Duodenal mucosa (tissue), 2 donors: ENCODE measurements around the gene OPTN.
"Not testable (repeated sequence)": the region's sequence is repeated elsewhere in the genome, so short reads cannot be mapped to it uniquely, and the experiment has no call there.

Experiments
- H3K27ac ChIP-seq: one replicate; pipeline ENCODE4 v1.7.0; 2013; ENCODE audit warnings: low read depth, low read length
- H3K27me3 ChIP-seq, 2 donors: one replicate each; pipeline ENCODE4 v1.7.0; 2013; ENCODE audit warnings: low read length in 2 of 2, control low read depth in 1 of 2; ENCODE audit not compliant: insufficient read depth in 2 of 2, control insufficient read depth in 1 of 2
- H3K36me3 ChIP-seq, 2 donors: one replicate each; pipeline ENCODE4 v1.7.0; 2013; ENCODE audit warnings: low read length in 2 of 2, control low read depth in 1 of 2; ENCODE audit not compliant: insufficient read depth in 2 of 2, control insufficient read depth in 1 of 2
- H3K4me1 ChIP-seq, 2 donors: one replicate each; pipeline ENCODE4 v1.7.0; 2013; ENCODE audit warnings: low read length in 2 of 2, control low read depth in 1 of 2; ENCODE audit not compliant: insufficient read depth in 2 of 2, control insufficient read depth in 1 of 2
- H3K4me3 ChIP-seq, 2 donors: one replicate each; pipeline ENCODE4 v1.7.0; 2013; ENCODE audit warnings: low read length in 2 of 2, low read depth in 1 of 2
- H3K9ac ChIP-seq, 2 donors: one replicate each; pipeline ENCODE4 v1.7.0; 2013; ENCODE audit warnings: low read length in 2 of 2, low read depth in 1 of 2
- H3K9me3 ChIP-seq, 2 donors: one replicate each; pipeline ENCODE4 v1.7.0; 2013; ENCODE audit warnings: low read length in 2 of 2, control low read depth in 1 of 2; ENCODE audit not compliant: control insufficient read depth in 1 of 2

The OPTN gene

DNA sequence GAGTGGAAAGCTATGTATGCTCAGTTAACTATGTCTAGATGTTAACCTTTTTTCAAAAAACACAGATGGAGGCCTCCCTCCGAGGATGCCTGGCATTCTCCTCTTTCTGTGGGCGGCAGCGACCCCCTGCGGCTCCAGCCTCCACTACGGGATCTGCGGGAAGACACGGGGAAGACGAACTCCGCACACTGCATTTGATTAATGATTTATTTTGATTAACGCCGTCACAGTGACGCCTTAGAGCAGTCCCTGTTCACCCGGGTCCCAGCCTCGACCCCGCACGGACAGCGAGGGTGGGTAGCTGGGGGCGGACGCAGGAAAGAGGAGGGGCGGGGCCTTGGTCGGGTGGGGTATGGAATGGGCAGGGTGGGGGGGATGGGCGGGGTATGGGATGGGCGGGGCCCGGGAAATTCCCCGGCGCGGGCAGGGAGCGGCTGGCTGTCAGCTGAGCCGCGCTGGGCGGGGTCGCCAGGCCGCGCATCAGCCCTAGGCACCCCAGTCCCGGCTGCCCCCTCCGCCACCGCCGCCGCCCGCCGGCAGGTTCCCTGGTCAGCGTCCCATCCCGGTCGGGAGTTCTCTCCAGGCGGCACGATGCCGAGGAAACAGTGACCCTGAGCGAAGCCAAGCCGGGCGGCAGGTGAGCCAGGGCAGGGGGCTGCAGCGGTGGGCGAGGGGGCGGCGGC is at the start of gene OPTN:
TSS of gene OPTN (plus strand) at position 498 of the 683 bp plus-strand sequence. CDS start 8,960 bp downstream, outside the sequence.
- H3K4me3 ChIP-seq: peak within 1 kb of the TSS; percentile 79 to 95
- no peaks in the 10 kb centered on the region for H3K27me3 ChIP-seq
- no peaks in the 10 kb centered on the region for H3K9me3 ChIP-seq
- peak within 1 kb of the TSS; percentile 91 for H3K27ac ChIP-seq
- peak within 1 kb of the TSS; percentile 84 to 94 for H3K9ac ChIP-seq
- H3K36me3 ChIP-seq: peaks cover 0 to 3% of the 10 kb centered on the region in 2 donors
- H3K4me1 ChIP-seq: peaks cover 12 to 22% of the 10 kb centered on the region in 2 donors

DNA sequence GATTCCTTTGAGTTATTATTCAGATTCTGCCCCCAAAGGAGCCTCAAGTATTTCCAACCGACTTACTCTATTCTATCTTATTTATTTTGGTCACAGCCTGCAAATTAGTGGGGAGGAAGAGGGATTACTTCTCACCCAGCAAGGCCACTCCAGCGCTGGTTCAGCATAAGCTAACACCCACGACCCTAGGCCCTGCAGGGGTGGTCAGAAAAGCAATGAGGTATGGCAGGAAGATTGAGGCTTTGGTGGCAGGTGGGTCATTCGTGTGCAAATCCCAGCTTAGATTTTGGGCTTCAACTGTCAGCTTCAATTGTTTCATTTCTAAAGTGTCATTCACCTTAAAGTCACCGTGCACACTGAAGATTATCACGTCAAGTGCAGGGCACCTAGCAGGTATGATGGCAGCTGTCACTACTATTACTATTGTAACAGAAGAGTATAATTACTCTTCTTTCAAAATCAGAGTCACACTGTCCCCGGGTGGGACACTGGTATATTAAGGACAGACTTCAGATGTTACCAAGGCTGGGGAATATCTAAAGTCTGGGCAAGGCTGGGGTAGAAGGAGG is 48.8 kb upstream of the OPTN start:
- no peak overlapping the region for H3K27ac ChIP-seq

DNA sequence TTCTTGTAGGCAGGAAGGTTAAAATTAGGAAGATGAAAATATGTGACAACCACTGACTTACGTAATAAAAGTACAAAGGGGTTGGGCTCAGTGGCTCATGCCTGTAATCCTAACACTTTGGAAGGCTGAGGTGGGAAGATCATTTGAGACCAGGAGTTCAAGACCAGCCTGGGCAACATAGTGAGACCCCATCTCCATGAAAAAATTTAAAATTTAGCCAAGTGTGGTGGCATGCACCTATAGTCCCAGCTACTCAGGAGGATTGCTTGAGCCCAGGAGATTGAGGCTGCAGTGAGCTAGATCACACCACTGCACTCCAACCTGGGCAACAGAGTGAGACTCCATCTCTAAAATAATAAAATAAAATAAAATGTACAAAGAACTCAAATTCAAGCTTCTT is 46.8 kb upstream of the OPTN start:
- H3K4me3 ChIP-seq: not testable (repeated sequence)

More for the DNA sequence above, 48.8 kb upstream of the OPTN start:
- no peaks in the 10 kb centered on the region for H3K9me3 ChIP-seq
- peaks cover 0 to 6% of the 10 kb centered on the region in 2 donors for H3K27me3 ChIP-seq
- no peaks in the 10 kb centered on the region for H3K4me1 ChIP-seq
- H3K9ac ChIP-seq: no peak overlapping the region
- H3K4me3 ChIP-seq: no peak overlapping the region
- no peaks in the 10 kb centered on the region for H3K36me3 ChIP-seq

DNA sequence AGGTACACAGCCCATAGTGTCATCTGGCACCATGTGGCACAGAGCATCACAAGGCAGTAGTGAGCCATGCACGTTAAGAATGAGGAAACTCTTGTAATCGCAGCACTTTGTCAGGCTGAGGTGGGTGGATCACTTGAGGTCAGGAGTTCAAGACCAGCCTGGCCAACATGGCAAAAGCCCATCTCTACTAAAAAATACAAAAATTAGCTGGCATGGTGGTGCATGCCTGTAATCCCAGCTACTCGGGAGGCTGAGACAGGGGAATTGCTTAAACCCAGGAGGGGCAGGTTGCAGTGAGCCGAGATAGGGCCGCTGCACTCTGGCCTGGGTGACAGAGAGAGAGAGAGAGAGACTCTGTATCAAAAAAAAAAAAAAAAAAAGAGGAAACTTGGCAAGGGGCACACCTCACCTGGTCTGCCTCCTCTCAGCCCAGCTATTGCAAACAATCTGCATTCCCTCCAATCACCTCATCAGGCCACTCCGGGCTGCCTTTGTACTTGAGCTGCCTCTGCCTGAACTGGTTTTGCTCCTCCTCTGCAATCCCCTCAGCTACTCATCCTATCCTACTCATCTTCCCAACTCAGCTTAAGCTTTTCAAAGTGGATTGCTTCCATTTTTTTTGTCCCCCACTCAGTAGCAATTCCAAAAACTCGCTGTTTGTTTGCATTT is 46.0 kb upstream of the OPTN start:
- H3K4me3 ChIP-seq: no peak overlapping the region
- H3K9me3 ChIP-seq: no peaks in the 10 kb centered on the region
- no peak overlapping the region for H3K9ac ChIP-seq
- peaks cover 0 to 8% of the 10 kb centered on the region in 2 donors for H3K27me3 ChIP-seq
- no peaks in the 10 kb centered on the region for H3K4me1 ChIP-seq
- H3K36me3 ChIP-seq: no peaks in the 10 kb centered on the region
- H3K27ac ChIP-seq: no peak overlapping the region

More for the DNA sequence above, 46.8 kb upstream of the OPTN start:
- not testable (repeated sequence) for H3K27me3 ChIP-seq, H3K9me3 ChIP-seq, H3K27ac ChIP-seq, H3K36me3 ChIP-seq, H3K9ac ChIP-seq, H3K4me1 ChIP-seq

DNA sequence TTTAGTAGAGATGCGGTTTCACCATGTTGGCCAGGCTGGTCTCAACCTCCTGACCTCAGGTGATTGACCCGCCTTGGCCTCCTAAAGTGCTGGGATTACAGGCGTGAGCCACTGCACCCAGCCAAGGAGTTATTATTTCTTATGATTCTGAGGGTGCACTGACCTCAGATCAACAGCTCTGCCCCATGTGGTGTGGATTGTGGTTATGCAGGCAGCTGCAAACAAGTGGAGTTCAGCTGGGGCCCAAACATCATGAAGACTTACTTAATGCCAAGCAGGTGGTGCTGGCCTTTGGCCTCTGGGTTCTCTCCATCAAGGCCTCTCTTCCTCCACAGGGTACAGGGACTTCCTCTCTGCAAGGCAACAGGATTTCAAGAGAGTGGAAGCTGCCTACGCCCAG is 45.1 kb upstream of the OPTN start:
- Histone ChIP-seq H3K27me3 (peaks cover 0 to 9% of the 10 kb centered on the region in 2 donors), H3K4me1 (no peaks in the 10 kb centered on the region), H3K4me3 (no peak overlapping the region), H3K9me3 (no peaks in the 10 kb centered on the region), H3K27ac (no peak overlapping the region), H3K9ac (no peak overlapping the region), H3K36me3 (no peaks in the 10 kb centered on the region)

DNA sequence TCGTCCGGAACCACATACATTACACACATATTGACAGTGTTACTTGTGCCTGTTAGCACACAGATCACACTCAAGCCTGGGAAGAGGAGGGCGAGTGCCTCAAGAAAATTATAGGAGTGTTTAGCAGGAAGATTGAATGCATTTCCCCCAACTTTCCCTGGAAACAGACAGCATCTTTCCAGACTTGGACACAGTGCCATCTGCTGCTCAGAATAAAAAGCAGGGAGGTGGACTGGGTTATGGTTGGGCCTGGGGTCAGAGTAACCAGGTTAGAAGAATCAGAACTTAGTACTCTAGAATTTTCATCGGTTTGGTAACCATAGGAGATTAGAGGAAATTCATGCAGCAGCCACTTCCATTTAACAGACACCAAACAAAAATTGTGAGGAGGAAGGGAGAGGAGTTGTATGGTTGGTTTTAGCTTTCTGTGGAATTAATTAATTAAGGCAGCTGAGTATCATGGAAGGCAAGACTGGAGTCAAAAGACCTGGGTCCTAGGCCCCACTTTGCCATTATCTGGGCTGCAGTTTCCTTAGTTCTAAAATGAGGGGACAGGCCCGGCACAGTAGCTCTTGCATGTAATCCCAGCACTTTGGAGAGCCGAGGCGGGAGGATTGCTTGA is 43.4 kb upstream of the OPTN start:
- Histone ChIP-seq H3K9me3 (no peaks in the 10 kb centered on the region), H3K4me3 (no peak overlapping the region), H3K4me1 (no peaks in the 10 kb centered on the region), H3K9ac (no peak overlapping the region), H3K27ac (no peak overlapping the region), H3K36me3 (no peaks in the 10 kb centered on the region), H3K27me3 (peaks cover 0 to 9% of the 10 kb centered on the region in 2 donors)

DNA sequence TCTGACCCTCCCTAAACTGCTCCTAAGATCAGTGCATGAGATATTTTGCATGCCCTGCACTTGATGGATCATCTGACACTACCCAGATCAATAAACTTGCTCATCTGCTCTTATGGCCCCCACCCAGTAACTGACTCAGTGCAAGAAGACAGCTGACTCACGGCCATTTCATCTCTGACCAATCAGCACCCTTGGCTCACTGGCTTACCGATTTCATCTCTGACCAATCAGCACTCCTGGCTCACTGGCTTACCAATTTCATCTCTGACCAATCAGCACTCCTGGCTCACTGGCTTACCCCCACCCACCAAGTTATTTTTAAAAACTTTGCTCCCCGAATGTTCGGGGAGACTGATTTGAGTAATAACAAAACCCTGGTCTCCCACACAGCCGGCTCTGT is 37.2 kb upstream of the OPTN start:
- Histone ChIP-seq H3K36me3 (no peaks in the 10 kb centered on the region), H3K4me3 (no peak overlapping the region), H3K27me3 (peaks cover 0 to 2% of the 10 kb centered on the region in 2 donors), H3K27ac (no peak overlapping the region), H3K9me3 (no peaks in the 10 kb centered on the region), H3K9ac (no peak overlapping the region), H3K4me1 (no peaks in the 10 kb centered on the region)

DNA sequence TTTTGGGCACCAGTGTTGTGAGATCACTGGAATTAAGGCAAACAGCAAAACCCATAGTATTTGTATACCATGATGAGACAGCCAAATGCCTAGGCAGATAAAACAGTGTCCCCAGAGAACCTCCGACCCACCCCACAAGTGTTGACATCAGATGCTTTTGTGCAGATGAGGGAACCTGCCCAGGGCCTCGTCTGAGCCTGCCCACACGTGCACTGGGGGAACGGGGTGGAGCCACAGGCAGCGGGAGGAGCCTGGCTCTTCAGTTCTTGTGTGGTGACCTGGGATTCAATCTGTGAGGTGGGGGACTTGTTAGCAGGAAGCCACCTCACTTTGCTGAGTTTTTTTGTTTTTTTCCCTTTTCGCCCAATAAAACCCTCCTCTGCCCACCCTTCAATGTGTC is 33.4 kb upstream of the OPTN start:
- Histone ChIP-seq H3K4me3 (no peak overlapping the region), H3K27me3 (no peaks in the 10 kb centered on the region), H3K9me3 (no peaks in the 10 kb centered on the region), H3K36me3 (no peaks in the 10 kb centered on the region), H3K4me1 (no peaks in the 10 kb centered on the region), H3K27ac (no peak overlapping the region), H3K9ac (no peak overlapping the region)

DNA sequence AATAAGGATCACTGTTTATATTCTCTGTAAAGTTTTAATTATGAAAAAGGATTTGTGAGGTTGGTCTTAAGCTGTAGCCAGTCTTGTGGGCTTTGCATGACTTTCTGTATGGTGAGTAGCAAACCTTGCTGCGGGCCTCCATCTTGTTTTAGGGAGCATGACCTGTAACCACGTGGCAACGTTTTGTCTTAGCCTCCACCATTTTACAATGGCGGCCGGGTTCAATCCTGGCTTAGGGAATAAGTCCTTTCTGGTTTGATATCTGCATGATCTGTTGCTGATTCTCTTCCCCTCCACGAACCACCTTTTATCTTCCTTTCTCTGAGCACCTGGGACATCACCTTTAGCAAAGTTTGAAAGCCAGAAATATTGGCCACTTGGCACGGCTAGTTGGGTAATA is 32.5 kb upstream of the OPTN start:
- no peak overlapping the region for H3K9ac ChIP-seq
- H3K4me3 ChIP-seq: no peak overlapping the region
- no peaks in the 10 kb centered on the region for H3K36me3 ChIP-seq
- H3K4me1 ChIP-seq: no peaks in the 10 kb centered on the region
- no peaks in the 10 kb centered on the region for H3K9me3 ChIP-seq
- no peaks in the 10 kb centered on the region for H3K27me3 ChIP-seq
- H3K27ac ChIP-seq: no peak overlapping the region

DNA sequence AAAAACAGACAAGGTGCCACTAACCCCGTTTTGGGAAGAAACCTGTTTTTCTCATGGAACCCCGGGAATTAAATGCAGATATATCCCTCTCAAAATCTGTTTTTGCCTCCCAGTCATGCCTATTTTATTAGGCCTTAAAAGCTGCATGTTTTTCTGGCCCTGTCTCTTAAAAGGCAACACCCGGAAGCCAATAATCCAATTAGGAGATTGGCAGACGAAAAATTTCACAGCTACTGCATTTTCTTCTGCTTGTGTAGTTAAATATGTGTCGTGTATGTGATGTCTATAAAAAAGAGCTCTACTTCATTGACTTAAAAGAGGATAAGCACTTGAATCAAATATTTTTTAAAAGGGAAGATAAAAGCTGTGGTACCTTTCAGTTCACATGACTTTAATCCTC is 31.9 kb upstream of the OPTN start:
- Histone ChIP-seq H3K9ac (no peak overlapping the region), H3K27me3 (no peaks in the 10 kb centered on the region), H3K4me3 (no peak overlapping the region), H3K9me3 (no peaks in the 10 kb centered on the region), H3K4me1 (no peaks in the 10 kb centered on the region), H3K27ac (no peak overlapping the region), H3K36me3 (no peaks in the 10 kb centered on the region)
